NCI-H128 (cell line): ENCODE data around the gene CROT.
A peak's percentile ranks its signal among the peaks of the same experiment; 100 is the strongest.
"Not testable (repeated sequence)": the region's sequence is repeated elsewhere in the genome, so short reads cannot be mapped to it uniquely, and the experiment has no call there.

Experiments used
- DNase-seq: peaks from one replicate; lab custom pipeline; 2025; ENCODE audit not compliant: unreplicated experiment; lab: John Stamatoyannopoulos, UW

Gene CROT, protein sequence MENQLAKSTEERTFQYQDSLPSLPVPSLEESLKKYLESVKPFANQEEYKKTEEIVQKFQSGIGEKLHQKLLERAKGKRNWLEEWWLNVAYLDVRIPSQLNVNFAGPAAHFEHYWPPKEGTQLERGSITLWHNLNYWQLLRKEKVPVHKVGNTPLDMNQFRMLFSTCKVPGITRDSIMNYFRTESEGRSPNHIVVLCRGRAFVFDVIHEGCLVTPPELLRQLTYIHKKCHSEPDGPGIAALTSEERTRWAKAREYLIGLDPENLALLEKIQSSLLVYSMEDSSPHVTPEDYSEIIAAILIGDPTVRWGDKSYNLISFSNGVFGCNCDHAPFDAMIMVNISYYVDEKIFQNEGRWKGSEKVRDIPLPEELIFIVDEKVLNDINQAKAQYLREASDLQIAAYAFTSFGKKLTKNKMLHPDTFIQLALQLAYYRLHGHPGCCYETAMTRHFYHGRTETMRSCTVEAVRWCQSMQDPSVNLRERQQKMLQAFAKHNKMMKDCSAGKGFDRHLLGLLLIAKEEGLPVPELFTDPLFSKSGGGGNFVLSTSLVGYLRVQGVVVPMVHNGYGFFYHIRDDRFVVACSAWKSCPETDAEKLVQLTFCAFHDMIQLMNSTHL

DNA sequence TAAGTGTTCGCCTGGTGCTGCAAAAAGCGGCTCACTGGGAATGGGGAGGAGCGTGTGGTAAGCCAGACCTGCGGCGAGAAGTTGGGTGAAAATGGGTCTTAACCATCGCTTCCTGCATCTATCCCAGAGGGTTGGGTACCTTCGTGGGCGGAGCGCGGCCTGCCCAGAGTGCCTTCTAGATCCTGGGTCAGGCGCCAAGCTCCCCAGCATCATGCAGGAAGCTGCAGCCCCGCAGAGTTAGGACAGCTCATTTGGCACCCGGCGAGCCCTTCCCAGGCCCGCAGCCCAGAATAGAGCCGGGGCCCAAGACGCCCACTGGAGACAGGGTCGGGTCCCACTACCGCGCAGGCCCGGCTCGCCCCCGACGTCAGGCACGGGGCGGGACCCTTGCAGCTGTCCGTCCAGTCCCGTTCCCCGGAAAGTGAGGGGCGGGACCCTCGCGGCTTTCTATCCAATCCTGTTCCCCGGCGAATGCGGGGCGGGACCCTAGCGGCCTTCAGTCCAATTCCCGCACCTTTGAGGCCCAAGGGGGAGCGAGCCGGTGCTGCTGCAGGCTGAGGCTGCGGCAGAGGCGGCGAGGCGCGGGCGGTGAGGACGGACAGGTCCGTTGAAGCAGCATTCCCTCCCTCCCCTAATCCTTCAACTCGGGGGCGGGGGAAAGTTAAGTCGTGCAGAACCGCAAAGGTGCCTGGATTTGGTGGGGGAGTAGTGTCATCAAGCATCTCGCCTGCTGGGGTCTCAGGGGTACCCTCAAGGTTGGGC, at the start of gene CROT:
CROT (plus strand) TSS at position 499 of the 762 bp plus-strand sequence. CDS start 3,405 bp downstream, outside the sequence.
- peak; percentile 48 for DNase-seq

DNA sequence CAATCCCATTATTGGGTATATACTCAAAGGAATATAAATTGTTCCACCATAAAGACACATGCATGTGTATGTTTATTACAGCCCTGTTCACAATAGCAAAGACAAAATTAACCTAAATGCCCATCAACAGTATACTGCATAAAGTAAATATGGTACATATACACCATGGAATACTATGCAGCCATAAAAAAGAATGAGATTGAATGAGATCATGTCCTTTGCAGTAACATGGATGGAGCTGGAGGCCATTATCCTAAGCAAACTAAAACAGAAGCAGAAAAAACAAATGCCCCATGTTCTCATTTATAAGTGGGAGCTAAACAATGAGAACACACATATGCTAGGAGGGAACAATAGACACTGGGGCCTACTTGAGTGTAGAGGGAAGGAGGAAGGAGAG, 44.7 kb upstream of the CROT start:
- no peak for DNase-seq

DNA sequence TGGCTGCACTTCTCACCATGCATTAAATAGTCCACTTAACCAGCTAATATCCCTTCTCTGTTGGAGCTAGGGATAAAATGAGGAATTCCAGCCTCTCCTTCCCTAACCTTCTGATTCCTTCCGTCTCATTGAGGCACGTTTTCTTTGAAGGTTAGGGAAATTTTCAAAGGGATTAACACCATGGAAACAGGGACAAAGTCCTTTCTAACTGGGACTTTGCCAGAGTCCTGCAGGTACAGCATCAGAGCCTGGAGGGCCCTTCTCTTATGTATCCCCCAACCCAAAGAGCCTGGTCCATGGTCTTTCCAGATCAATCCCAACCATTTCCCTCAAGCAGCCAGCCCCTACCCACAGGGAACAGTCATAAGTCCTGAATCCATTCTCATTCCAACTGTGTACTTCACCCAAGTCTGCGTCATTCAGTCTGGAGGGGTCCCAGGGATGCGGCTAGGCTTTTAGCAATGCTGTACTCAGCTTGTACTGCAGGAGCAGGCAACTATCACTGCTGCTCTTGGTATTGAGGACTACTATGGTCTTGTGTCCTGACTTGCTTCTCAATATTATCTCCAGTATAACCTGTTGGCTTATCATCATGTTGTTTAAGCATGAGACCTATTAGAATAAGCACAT, 34.6 kb upstream of the CROT start:
- no peak for DNase-seq

DNA sequence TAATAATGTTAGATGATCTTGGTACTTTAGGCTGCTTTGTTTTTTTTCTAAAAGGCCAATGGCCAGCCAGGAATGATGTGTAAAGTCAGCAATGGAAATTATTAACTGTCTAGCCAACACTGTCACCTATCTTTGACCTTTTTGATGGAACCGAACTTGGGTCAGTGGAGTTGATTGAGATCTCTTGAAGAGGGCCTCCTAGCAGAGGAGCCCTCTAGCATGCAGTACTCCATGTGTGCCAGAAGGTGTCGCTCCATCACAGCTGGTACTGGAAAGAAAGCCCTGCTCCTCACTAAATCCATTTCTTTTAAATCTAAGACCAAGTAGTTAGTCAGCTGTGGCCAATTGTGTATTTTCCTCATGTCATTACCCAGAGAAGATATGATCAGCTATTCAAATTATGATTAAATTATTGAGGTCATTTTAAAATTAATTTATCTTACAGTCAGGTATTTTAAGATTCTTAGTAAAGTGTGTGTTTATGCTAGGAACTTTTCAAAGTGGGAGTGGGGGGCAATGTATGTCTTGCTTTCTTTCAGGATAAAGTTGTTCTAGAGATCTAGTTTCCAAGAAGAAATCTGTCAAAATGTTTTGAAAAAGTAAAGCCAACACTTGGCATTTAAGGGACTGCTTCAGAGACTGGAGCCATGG, 33.1 kb upstream of the CROT start:
- DNase-seq = peak; percentile 21

DNA sequence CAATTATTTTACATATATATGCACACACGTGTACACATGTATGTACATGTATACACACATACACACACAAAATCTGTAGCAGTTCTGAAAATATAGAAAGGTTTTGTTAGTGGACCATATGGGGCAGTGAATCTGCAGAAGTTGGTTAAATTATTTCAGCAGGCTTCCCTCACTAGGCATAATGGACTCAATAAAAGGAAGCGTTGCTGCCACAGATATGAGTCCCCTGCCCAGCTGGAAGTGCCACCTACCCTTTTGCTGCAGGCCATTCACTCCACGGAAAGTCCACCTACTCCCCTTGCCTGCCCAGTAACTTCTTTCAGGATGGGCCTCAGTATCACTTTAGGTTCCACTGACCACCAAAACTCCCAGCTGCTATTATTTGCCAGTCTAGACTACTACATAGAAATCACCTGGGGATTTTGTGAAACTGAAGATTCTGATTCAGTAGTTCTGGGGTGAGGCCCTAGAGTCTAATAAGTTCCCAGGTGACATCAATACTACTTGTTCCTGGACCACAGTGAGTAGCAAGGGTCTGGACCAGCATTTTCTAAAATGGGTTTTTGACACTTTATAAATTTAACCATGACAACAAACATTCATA, 29.3 kb upstream of the CROT start:
- DNase-seq = no peak

DNA sequence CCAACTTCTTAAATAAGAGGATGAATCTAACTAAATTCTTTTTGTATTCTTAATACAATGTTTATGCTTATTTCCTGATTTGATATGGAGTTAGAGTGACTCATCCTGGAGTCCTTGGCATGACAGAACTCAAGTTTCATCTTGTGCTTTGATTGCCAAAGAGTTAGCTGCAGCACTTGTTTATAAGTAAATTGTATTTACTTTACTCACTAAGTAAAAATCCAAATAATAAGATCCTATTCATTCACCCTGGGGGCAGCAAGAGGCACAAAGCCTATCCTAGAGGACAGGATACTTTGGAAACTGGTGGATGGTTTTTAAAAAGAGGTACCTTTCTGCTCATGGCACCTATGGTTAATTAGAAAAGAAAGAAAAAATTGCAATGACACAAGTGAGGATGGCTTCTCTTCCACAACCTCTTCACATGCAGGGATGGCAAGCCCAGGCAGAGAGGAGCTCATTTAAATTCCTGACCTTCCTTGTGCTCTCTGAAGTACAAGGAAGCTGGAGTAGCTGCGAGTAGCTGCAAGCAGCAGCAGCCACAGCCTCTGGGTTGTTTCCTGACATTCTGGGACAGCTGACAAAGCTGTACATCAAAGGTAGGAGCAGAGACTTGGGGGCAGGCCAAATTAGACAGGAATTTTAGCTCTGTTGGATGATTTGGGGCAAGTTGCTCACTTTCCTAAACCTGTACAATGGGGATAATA, 28.5 kb upstream of the CROT start:
- no peak for DNase-seq

DNA sequence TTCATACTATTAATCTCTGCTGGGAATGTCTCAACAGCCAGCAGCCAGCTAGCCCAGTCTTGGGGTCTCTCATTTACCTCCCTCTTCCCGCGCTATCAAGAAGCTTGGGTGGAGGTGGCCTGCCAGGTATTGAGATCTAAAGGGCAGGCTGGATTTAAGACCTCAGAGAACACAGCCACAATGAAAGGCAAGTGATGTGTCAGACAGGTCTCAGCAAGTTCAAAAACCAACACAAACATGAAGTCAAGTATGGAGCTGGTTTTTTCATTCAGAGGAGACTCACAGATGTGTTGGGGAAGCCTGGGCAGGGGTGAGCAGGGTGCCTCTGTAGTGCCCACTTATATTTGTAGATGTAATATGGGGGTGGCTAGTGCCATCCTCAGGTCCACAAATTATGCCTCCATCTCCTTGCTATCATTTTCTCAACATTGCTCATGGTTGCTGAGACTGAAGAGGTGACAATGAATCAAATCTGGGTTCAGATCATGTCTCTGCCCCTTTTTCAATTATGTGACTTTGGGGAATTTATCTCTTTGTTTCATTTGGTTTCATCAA, 27.7 kb upstream of the CROT start:
- no peak for DNase-seq

DNA sequence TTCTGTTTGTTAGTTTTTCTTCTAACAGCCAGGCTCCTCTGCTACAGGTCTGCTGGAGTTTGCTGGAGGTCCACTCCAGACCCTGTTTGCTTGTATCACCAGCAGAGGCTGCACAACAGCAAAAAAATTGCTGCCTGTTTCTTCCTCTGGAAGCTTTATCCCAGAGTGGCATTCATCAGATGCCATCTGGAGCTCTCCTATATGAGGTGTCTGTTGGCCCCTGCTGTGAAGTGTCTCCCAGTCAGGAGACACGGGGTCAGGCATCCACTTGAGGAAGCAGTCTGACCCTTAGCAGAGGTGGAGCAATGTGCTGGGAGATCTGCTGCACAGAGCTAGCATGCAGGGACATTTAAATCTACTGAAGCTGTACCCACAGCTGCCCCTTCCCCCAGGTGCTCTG, 26.7 kb upstream of the CROT start:
- DNase-seq = no peak

DNA sequence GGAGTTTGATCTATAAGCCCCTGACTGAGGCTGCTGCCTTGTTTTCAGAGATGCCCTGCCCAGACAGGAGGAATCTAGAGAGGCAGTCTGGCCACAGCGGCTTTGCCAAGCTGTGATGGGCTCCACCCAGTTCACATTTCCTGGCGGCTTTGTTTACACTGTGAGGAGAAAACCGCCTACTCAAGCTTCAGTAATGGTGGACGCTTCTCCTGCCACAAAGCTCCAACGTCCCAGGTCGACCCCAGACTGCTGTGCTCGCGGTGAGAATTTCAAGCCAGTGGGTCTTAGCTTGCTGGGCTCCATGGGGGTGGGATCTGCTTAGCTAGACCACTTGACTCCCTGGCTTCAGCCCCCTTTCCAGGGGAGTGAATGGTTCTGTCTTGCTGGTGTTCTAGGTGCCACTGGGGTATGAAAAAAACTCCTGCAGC, 26.3 kb upstream of the CROT start:
- DNase-seq = not testable (repeated sequence)

DNA sequence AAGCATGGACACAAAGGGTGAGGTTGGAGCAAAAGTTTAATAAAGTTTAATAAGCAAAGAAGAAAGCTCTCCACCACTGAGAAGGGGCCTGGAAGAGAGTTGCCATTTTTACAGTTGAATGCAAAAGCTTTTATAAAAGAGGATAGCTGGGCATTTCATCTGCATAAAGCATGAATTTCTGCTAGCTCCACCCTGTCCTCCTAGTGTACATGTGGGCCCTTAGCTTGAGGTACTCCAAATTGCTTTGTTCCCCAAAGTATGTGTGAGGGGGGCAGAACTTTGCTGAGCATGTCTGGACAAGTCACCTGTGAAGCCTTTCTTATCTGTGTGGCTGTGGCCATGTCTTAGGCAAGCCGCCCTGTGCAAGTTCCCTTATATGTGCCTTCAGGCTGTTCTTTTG, 22.6 kb upstream of the CROT start:
- DNase-seq = no peak

DNA sequence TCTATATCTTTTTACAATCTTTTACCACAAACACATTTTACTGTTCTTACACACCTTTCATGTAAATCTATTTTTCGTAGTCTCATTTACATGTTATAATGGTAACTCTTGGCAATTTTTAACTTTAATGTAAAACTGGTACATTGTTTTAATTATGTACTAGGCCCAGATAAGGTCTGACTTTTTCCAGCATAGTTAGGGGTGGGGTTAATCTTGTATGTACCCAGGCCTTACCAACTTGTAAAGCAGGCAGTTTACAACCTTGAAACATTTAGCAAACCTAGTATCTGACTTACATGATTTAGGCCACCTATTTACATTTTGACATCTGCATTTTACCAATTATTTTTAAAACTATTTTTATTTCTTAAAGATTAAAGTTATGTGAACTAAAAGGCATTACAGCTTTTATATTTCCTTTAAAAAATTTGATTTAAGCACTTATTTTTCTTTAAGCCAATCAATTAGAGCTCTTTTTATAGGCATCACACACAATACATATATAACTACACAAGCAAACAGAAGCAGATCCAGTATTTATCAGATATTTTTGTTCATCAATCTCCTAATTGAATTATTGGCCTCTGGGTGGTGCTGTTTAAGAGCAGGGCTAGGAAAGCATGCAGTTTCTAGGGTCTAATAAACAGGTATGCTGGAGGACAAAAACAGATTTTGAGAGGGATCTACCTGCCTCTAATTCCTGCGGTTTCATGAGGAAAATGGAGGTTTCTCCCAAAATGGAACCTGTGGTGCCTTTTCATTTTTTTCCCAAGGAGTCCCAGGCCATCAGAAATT, 19.7 kb upstream of the CROT start:
- DNase-seq = no peak

DNA sequence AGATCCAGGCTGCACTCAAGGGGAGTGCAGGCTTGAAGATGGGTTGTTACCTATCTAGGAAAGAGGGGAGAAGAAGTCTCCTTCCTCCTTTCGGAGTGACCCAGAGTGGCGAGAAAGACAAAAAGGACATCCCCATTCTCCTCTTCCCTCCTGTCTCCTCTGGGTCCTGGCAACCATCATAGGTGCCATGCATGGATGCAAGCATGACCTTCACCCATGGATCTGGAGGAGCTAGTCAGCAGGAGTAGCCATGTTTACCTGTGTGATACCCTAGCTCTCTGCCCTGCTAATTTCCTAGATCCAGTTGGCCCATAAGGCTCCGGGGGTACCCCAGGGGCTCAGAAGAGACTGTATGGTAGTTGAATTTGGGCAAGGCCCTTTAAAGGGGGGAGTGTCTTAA, 17.2 kb upstream of the CROT start:
- no peak for DNase-seq

DNA sequence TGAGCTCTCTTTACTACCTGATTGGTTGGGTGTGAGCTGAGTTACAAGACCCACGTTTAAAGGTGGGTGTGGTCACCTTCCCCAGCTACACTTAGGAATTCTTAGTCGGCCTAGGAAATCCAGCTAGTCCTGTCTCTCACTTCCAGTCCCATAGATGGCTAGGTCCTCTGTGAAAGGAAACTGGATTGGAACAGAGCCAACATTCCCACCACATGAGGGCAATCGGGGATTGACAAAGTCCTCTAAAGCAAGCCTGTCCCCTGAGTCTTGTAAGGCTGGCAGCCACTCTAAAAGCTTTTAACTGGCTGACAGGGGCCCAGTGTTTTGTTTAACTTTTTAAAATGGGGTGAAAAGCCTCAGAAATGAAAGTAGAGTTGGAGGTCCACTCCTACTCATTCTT, 15.1 kb upstream of the CROT start:
- DNase-seq = no peak

DNA sequence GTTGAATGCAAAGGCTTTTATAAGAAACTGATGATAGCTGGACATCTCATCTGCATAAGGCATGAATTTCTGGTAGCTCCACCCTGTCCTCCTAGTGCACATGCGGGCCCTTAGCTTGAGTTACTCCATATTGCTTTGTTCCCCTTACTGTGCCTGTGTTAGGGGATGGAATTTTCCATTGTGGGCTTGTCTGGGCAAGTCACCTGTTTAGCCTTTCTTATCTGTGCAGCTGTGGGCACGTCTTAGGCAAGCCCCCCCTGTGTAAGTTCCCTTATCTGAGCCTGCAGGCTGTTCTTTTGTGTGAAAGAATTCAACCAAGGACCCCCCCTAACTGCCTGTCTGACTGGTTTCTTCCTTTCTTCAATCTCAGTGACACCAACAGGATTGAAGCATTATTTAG, 14.5 kb upstream of the CROT start:
- DNase-seq = no peak

DNA sequence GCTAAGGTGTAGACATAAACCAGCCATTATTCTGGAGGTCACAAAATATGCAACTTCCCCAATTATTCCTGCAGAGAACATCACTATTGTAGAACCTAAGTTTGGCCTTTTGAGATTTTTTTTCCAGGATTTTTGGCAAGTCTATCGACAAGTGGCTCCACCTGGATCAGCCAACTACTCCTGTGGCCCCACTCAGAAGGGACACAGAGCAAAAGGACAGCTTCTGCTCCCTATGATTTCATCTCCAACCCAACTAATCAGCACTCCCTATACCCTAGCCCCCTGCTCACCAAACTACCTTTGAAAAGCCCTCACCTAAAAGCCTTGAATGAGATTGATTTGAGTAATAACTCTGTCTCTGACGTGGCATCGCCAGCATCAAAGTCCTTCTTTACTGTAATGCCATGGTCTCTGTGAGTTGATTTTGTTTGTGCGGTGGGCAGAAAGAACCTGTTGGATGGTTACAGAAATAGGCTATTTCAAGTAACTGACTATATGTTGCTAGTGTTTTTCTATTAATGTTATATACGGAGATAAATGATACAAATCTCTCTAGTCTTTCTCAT, 13.7 kb upstream of the CROT start:
- no peak for DNase-seq

DNA sequence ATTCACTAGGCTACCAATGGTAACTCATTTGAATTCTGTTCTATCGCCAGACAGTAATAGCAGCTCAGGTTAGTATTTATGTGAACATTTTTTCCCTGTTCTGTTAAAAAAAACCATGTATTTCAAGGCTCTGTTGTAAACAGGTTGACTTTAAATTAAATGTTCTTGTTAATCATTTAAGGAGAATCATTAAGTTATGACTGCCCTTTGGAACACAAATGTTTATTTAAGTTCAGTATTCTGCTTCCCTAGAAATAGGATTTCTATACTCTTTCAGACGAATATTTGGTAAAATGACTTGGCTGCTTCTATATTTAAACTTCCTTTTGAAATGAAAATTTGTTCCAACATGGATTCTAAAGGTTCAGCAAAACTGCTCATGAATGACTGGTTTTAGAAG, 13.1 kb upstream of the CROT start:
- no peak for DNase-seq

DNA sequence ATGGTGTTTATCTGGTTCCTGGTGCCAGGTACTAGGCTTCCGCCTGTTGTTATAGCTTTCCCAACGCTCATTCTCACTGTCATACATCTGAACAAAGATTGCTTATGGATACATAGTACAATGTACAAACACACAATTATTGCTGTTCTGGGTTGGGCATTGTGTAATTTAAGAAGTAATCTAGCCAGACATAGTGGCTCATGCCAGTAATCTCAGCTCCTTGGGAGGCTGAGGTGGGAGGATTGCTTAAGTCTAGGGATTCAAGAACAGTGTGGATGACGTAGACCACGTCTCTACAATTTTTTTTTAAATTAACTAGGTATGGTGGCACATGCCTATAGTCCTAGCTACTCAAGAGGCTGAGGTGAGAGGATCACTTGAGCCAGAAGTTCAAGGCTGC, 9.3 kb upstream of the CROT start:
- DNase-seq = no peak

DNA sequence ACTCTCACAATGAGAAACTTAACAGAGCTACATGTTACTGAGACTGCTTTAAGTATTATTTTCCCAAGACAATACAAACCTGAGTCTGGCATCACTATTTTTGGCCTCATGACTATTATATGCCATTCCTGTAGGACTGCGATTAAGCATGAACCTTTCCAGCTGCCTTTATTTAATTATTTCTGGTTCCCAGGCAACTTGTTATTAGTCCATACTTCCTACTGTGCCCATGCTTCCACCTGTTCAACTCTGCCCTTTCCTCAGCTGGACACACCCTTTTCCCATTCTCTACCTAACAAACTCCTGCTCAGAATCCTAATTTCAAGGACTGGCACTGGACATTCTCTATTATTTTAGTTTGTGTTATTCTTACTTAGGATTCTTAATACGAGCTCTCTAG, 8.1 kb upstream of the CROT start:
- no peak for DNase-seq
